HG03575 (cell line): Measurements from ENCODE around the gene PKNOX2.

ENCODE experiments used
- ATAC-seq: cut with Tn5 transposase; IDR thresholded peaks from one replicate; pipeline ENCODE4 v1.9.1; 2021; ENCODE audit not compliant: unreplicated experiment, insufficient number of reproducible peaks, low FRiP score; ENCODE audit errors: extremely low read depth

The PKNOX2 gene

GRCh38 chr11:125153837-125154236 is 10.7 kb upstream of the PKNOX2 start:
- ATAC-seq, result no peak

GRCh38 chr11:125154378-125155099 is 10.0 kb upstream of the PKNOX2 start:
- no peak for ATAC-seq

- ATAC-seq, result no peak
Measured at GRCh38 chr11:125155100-125155444, 9.5 kb upstream of the PKNOX2 start.

- no peak for ATAC-seq
Measured at GRCh38 chr11:125155767-125156166, 8.8 kb upstream of the PKNOX2 start.

- ATAC-seq, result no peak
Measured at GRCh38 chr11:125156346-125157117, 8.0 kb upstream of the PKNOX2 start.

GRCh38 chr11:125157118-125157733 is 7.3 kb upstream of the PKNOX2 start:
- no peak for ATAC-seq

- no peak for ATAC-seq
Measured at GRCh38 chr11:125157953-125158680, 6.4 kb upstream of the PKNOX2 start.

- ATAC-seq, result no peak
Measured at GRCh38 chr11:125162743-125163142, 1.8 kb upstream of the PKNOX2 start.

- no peak for ATAC-seq
Measured at GRCh38 chr11:125163431-125164063, 1.0 kb upstream of the PKNOX2 start.

GRCh38 chr11:125164091-125164421 is 495 bp upstream of the PKNOX2 start:
- ATAC-seq, result no peak

GRCh38 chr11:125165111-125165842 is 726 bp downstream of the PKNOX2 start:
- ATAC-seq, result no peak

GRCh38 chr11:125165843-125166763 is 1.6 kb downstream of the PKNOX2 start:
- no peak for ATAC-seq

GRCh38 chr11:125166764-125167291 is 2.3 kb downstream of the PKNOX2 start:
- ATAC-seq, result no peak

- ATAC-seq, result no peak
Measured at GRCh38 chr11:125167292-125167953, 2.9 kb downstream of the PKNOX2 start.

GRCh38 chr11:125167954-125168835 is 3.6 kb downstream of the PKNOX2 start:
- ATAC-seq, result no peak

- ATAC-seq, result no peak
Measured at GRCh38 chr11:125168918-125169456, 4.4 kb downstream of the PKNOX2 start.
